Small intestine (tissue), 7 donors: ENCODE data around the gene CMPK1. TPM values are rescaled to one million over a fixed set of nuclear protein-coding genes. Genes with fewer than 3 reads are reported as not detected.

Experiments
- DNase-seq, 2 donors: peaks; one replicate each; pipeline versions ENCODE4 v3.0.0 to v3.0.0-alpha.2; 2013
- FAIRE-seq: peaks from 2 replicates; lab custom pipeline; 2012; peaks lifted over from hg19 to GRCh38; lab: Jason Lieb, UNC
- H3K27ac ChIP-seq, 3 donors: one replicate each; pipeline ENCODE4 v1.5.1; 2013; ENCODE audit warnings: low read length in 2 of 3, mild to moderate bottlenecking in 2 of 3, control low read depth in 1 of 3, inconsistent platforms in 1 of 3, low read depth in 1 of 3, moderate library complexity in 1 of 3
- H3K27me3 ChIP-seq, 3 donors: one replicate each; pipeline ENCODE4 v1.6.1; 2013; ENCODE audit warnings: low read length in 3 of 3, inconsistent platforms in 1 of 3; ENCODE audit not compliant: control insufficient read depth in 3 of 3, insufficient read depth in 3 of 3
- H3K36me3 ChIP-seq, 3 donors: one replicate each; pipeline ENCODE4 v1.6.1; 2013; ENCODE audit warnings: low read length in 3 of 3, inconsistent platforms in 1 of 3, low read depth in 1 of 3, mild to moderate bottlenecking in 1 of 3, moderate library complexity in 1 of 3; ENCODE audit not compliant: control insufficient read depth in 3 of 3, insufficient read depth in 2 of 3
- H3K4me1 ChIP-seq, 3 donors: one replicate each; pipeline ENCODE4 v1.6.1; 2013; ENCODE audit warnings: low read length in 2 of 3, inconsistent platforms in 1 of 3, low read depth in 1 of 3, mild to moderate bottlenecking in 1 of 3, moderate library complexity in 1 of 3; ENCODE audit not compliant: control insufficient read depth in 3 of 3, insufficient read depth in 2 of 3
- H3K4me3 ChIP-seq, 3 donors: one replicate each; pipeline ENCODE4 v1.5.1; 2013; ENCODE audit warnings: low read length in 3 of 3, control low read depth in 1 of 3, inconsistent platforms in 1 of 3, low read depth in 1 of 3, mild to moderate bottlenecking in 1 of 3, moderate library complexity in 1 of 3
- H3K9me3 ChIP-seq, 2 donors: one replicate each; pipeline ENCODE4 v1.6.1; 2013; ENCODE audit warnings: low read depth in 1 of 2, low read length in 1 of 2; ENCODE audit not compliant: control insufficient read depth in 2 of 2, insufficient read depth in 1 of 2
- WGBS, 3 donors: extraction: QIAGEN DNeasy Blood & Tissue Kit; methylation state at CpG; one replicate each; pipeline ENCODE4 v1.1.7; 2013; 5-methylcytosine and 5-hydroxymethylcytosine counted together
- polyA plus RNA-seq, 4 donors: library from polyadenylated mRNA; stranded (reverse) in 3 of 4; unstranded in 1 of 4; fragments of 200-250 nt in 3 of 4; fragments of 120-200 nt in 1 of 4; gene quantifications; one replicate each; pipeline versions ENCODE4 v1.2.1 to v1.2.3, GENCODE V29; 2013
- donor health status: healthy with polysubstance abuse.
- donor health status: control.
- donor health status: control.
- donor health status: Bipolar disorder and iron deficiency.
- donor health status: healthy.

CMPK1 gene
- polyA plus RNA-seq, 4 donors, result 130 to 257 (median 165) TPM

DNA sequence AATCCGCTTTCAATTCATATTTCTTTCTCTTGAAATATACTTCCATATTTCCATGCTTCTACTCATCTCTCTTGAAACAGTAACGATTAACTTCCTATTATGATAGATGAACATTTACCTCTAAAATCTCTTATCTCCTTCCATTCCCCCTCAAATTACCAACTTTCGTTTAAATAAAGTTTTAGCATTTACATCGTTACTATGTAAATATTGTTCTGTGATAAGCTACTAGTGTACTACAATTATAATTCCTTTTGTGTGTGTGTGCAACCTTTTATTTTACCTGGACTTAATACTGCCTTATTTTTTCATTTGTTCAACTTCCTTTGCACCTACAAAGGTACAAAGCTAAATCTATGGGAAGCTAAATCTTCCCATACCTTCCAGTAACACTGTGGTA, 87.0 kb downstream of the CMPK1 start:
- no peak overlapping the region for H3K27ac ChIP-seq
- no peak overlapping the region for H3K4me3 ChIP-seq
- WGBS, 3 donors, result 52 to 78% (median 65%) methylated on average over 4 of the region's 4 CpGs
- peaks cover 0 to 2% (median 0%) of the 10 kb centered on the region in 3 donors for H3K36me3 ChIP-seq
- FAIRE-seq (no peak), DNase-seq (no peak)
- H3K27me3 ChIP-seq, result peaks cover 11 to 34% (median 12%) of the 10 kb centered on the region in 3 donors
- H3K9me3 ChIP-seq, result no peaks in the 10 kb centered on the region
- no peaks in the 10 kb centered on the region for H3K4me1 ChIP-seq

DNA sequence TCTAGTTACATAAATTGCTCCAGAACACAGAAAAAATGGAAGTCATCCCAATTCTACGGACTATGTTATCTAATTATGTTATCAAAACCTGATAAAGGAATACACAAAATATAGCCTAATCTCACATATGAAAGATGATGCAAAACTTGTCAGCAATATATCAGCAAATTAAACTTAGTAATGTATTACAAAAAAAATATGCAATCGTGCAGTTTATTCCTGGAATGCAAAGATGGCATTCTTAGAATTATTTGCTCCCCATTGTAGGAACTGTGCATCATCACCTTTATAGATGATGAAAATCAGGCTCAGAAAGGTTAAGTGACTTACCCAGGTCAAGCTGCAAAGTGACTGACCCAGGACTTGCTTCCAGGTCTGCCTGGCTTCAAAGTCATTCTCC, 90.3 kb downstream of the CMPK1 start:
- Histone ChIP-seq H3K27me3 (peaks cover 0 to 9% (median 2%) of the 10 kb centered on the region in 3 donors), H3K36me3 (peaks cover 0 to 2% (median 0%) of the 10 kb centered on the region in 3 donors), H3K4me3 (no peak overlapping the region), H3K4me1 (no peaks in the 10 kb centered on the region), H3K27ac (no peak overlapping the region), H3K9me3 (no peaks in the 10 kb centered on the region)
- no peak for FAIRE-seq
- DNase-seq, result no peak
- WGBS, 3 donors, result 12 to 35% (median 31%) methylated on average over 2 of the region's 2 CpGs

DNA sequence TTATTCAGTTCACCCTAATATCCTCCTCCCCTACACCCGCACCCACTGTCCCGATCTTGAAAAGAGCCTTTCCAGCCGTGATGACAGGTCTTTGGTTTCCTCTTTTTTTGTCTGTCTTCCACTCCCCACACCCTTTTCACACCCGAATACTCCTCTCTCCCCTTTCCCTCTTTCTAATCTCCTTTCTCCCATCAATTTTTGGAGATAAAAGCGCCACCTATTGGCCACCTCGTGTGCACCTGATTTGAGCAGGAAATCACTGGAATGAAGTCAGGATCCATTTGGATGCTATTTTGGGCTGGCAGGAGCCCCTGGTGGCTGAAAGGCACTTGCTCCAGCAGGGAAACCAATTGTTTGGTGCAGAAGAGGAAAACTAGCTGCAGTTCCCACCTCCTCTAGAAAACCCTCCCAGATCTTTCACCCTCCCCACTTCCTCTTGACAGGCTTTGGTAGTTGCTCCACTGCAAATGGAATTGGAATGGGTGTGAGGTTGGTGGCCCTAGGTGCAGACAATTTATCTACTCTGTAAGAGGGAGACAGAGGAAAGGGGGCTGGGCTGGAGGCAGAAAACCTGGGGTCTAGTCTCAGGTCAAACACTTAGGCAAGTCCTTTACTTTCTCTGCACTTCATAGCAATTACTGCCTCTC, 90.9 kb downstream of the CMPK1 start:
- WGBS, 3 donors, result 9 to 15% (median 9%) methylated on average over 6 of the region's 6 CpGs
- Histone ChIP-seq H3K27me3 (peaks cover 0 to 4% (median 2%) of the 10 kb centered on the region in 3 donors), H3K9me3 (no peaks in the 10 kb centered on the region), H3K27ac (no peak overlapping the region), H3K36me3 (peaks cover 0 to 2% (median 0%) of the 10 kb centered on the region in 3 donors), H3K4me3 (no peak overlapping the region), H3K4me1 (no peaks in the 10 kb centered on the region)
- FAIRE-seq, result no peak
- DNase-seq, result peak; percentile 39 to 40

Other genes with a start within 250 kb of the CMPK1 start
- 1 to 10 TPM in 1 of 4 donors, under 1 TPM in 2, not detected in 1; 0.01 to 1.3 (median 0.54) TPM for gene CYP4A22, start 196.3 kb upstream of the CMPK1 start, polyA plus RNA-seq
- 100 to 1,000 TPM in 1 of 4 donors, 10 to 100 TPM in 1, 1 to 10 TPM in 2; 5.1 to 134 (median 14.0) TPM for gene PDZK1IP1, start 143.8 kb upstream of the CMPK1 start, polyA plus RNA-seq
- gene TAL1, start 101.6 kb upstream of the CMPK1 start, polyA plus RNA-seq, result 1 to 10 TPM in 2 of 4 donors, under 1 TPM in 2; 0.27 to 4.7 (median 0.92) TPM
- gene STIL, start 19.6 kb upstream of the CMPK1 start, polyA plus RNA-seq, result 1 to 10 TPM in 3 of 4 donors, under 1 TPM in 1; 0.54 to 5.5 (median 3.2) TPM
- not detected for gene FOXE3, start 82.5 kb downstream of the CMPK1 start, polyA plus RNA-seq
- 1 to 10 TPM in 1 of 4 donors, under 1 TPM in 3; 0.19 to 2.1 (median 0.25) TPM for gene FOXD2, start 104.3 kb downstream of the CMPK1 start, polyA plus RNA-seq